HG03095 (cell line): ENCODE measurements around the gene CRACR2A.

Experiments
- ATAC-seq: cut with Tn5 transposase; IDR thresholded peaks from one replicate; pipeline ENCODE4 v1.9.1; 2021; ENCODE audit warnings: moderate library complexity; ENCODE audit not compliant: unreplicated experiment

Gene CRACR2A

DNA sequence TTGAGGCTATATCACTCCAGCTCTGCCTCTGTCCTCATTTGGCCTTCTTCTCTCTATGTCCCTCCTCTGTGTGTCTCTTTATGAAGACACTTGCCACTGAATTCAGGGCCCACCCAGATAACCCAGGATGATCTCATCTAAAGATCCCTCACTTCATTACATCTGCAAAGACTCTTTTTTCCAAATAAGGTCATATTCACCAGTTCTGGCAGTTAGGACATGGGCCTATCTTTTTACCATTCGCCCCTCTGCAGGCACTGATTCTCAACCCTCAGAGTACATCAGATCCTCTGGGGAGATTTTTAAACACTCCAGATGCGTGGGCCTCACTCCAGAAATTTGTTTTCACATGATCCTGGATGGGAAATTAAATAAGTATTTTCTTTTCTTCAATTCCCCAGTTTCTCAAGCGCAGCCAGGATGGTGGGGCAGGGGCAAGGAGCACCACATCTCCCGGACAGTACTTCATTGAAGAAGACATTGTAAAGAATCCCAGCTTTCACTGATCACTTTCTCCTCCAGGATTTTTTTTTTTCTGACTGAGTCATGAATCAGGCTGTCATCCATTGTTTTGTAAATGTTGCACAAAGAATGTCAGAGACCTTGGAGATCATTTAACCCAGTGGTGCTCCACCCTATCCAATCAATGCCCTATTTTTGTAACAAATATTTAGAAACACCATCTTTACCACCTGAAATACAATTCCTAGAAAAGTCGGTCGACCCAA, 27.4 kb downstream of the CRACR2A start:
- ATAC-seq = no peak

DNA sequence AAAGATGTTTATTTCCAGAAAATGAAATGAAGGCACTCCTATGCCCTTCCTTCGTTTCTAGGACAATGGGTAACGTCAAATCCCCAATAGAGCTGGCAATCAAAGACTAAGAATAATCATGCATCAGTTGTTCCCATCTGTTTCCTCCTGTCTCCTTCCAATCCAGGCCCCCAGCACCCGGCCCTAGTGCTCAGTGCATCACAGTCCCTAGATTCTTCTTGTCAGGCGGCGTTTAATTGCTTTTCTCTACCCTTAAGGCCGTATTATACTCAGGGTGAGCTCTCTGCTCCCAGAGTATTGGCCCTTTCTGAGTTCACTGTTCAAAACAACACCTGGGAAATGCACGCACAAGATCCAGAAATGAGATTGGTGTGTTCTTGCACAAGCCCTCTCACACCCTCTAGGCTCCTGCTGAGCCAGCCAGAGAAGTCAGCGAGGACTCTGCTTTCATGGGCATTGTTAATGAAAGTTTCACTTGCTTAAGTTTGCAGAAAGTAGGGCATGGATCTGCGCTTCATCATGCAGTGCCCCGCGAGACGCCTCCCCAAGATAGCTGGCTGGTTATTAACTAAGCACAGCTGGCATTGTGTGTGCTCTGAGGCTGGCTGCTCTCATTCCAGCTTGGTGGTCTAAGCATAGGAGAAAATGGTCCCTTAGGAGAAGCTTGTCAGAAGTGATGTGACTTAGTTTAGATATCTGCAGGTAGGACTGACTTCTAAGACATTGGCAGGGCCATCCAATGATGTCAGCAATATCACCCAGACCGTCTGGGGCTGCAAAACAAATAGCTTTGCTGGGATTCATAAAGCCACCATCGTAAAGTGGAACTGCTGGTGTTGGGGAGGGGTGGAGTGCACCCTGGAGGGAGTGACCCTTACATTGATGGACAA, 28.7 kb downstream of the CRACR2A start:
- no peak for ATAC-seq

GRCh38 chr12:3722368-3722767, 30.5 kb downstream of the CRACR2A start:
- no peak for ATAC-seq

DNA sequence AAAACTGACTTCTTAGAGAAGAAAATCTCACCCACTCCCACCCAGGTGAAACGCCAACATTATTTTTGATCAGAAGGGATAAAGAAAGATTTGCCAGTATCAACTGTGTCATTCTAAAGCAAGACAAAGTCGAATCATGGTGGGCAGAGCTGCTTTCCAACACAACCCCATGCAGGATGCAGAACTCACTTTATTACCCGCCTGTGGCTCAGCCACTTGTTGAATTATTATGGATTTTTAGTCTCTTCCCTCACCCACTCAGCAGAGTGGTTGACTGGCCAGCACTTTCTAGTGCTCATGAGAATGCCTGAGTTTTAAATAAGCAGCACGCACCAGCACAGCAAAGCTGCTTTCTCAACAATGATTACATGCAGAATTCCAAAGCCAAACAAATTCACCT, 32.1 kb downstream of the CRACR2A start:
- ATAC-seq = no peak

DNA sequence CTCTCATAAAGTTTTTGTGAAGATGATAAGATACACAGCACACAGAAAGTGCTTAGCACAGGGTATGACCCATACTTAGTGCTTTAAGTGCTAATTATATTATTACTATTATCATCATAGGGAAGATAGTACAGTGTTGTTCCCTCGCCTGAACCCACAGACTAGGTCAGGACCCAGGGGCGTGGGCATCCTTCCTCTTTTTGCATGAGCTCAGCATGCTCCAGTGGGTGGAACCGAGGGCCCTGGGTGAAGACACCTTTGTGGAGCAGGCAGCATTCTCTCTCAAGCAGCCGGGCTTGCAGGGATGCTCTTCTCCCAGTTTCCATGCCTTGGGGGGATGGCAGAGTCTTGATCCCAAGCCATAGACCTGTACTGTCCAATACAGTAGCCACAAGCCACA, 34.8 kb downstream of the CRACR2A start:
- no peak for ATAC-seq

DNA sequence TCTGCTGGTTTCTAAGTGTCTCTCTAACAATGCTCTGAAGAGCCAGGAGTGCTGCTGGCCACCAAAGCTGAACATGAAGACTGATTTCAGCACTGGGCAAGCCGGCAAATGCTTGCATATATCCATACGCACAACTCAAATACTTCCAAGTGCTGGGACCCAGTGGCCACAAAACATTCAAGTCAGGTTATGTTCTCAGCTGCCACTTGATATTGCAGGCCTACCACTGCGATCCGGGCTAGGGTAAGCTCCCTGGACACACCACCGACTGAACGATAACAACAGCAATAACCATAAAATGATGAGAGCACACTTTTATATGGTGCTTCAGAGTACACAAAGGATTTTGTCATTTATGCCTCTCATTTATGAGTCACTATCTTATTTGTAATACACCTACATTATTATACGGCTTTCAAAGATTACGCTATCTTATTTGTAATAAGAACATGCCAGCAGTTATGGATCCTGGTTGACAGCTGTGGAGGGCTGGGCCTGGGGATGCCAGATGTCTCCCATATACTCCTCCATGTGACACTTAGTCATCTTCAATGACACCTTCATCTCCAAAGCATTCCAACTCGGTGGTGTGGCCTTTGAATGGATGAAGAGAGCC, 35.5 kb downstream of the CRACR2A start:
- ATAC-seq = no peak

DNA sequence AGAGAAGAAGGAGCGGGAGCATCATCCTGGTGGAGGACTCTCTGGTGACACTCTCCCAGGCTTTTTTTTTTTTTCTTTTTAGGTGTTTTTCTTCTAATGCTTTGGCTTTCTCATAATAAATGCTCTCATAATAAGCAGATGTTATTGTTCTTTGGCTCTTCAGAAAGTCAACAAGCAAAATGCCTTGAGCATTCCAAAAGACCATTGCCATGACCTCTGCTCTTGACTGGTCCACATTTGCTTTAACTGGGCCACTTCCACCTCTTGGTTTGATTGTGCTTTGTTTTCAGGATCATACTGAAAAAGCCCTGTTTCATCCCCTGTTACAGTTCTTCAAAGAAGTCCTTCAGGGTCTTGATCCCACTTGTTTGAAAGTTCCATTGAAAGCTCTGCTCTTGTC, 36.9 kb downstream of the CRACR2A start:
- ATAC-seq = no peak

DNA sequence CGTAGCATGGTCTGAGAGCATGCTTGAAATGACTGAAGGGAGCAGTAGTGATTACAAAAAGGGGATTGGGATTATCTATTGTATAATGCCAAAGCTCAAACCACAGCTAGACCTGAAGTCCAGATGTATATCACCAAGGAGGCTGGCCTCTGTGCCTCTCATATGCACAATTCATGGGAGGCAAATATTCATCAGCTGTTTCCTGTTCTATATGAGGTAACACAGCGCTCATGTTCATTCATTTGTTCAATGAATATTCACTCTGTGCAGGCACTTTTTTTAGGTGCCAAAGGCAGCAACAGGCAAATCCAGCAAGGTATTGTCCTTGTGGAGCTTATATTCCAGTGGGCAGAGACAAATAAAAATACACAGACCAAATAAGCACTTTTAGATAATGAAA, 39.0 kb downstream of the CRACR2A start:
- no peak for ATAC-seq

GRCh38 chr12:3713483-3713882, 39.4 kb downstream of the CRACR2A start:
- no peak for ATAC-seq

- ATAC-seq = no peak
Measured at GRCh38 chr12:3712209-3712992, 40.5 kb downstream of the CRACR2A start.

DNA sequence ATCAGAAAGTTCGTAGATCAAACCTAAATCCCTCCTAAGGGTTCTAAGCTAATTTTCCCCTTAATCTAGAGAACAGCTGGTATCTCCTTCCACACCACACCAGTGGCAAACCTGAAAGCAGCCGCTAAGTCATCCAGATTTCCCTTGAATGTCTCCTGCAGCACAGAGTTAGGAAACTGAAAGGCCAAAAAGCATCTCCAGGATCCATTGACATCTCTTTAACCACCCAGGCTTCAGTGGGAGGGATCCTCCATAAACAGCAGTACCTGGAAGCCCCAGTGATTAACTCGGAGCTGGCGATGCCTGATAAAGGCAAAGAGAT, 47.6 kb downstream of the CRACR2A start:
- ATAC-seq = no peak

- ATAC-seq = no peak
Measured at GRCh38 chr12:3704512-3705353, 48.2 kb downstream of the CRACR2A start.

DNA sequence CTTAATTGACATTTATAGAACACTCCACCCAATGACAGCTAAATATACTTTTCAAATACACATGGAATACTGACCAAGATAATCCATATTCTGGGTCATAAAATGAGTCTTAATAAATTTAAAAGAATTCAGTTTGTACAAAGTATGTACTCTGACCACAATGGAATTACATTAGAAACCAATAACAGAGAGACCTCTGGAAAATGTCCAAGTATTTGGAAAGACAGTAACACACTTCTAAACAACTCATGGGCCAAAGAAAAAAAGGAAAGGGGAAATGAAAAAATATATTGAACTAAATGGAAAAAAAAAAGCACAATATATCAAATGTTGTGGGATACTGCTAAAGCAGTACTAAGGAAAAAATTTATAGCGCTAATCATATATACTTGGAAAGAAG, 52.0 kb downstream of the CRACR2A start:
- no peak for ATAC-seq

DNA sequence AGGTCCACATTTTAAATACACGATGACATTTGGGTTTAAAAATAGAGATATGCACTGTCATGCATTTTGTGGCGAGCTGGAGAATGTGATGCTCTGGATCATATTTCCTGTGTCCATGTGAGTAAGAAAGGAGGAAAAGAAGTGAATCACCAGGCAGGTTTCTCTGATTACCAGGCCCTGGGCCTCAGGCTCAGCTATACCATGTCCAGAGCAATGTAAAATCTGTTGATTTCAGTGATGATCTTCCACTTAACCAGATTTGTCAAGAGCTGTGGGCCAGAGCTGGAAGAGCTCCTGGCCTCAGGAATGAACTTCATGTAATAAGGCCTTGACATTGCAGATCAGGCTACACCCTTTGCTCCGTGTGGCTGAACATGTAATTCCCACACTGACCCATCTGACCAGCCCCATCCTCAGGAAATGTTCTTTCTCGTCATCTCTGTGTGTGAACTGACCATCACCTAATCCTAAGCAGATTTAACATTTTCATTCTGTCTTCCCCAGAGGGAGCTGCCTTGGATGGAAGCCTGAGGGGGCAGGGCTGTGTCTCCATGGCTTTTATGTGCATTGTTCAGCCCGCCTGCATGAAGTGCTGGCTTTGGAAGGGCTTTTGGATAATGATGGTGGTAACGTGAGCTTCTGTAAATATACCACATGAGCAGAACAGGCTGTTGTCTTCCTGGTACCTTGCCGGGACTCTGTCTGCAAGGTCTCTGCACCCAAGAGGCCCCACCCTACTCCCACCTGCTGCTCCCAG, 54.5 kb downstream of the CRACR2A start:
- ATAC-seq = no peak

DNA sequence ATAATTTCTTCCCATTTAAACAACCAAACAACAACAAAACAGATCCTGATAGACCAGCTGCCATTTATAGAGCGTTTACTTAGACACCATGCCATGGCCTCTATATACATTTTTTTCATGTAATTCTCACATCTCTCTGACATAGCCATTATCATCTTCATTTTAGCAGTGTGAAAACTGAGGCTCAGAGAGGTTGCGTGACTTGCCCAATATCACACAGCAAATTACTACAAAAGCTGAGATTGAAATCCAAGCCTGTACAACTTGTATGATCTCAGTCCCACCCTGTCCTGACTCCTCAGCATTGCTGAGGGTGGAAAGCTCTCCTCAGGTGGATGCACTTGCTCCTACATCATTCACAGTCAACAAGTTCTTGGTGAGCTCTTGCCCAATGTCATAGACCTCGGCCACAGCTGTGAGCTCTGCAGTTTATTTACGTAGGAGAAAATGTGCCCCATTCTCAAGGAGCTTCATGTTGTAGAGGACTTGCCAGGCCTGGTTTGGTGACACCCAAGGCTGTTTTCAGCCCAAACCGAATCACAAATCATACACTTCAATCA, 55.5 kb downstream of the CRACR2A start:
- no peak for ATAC-seq

DNA sequence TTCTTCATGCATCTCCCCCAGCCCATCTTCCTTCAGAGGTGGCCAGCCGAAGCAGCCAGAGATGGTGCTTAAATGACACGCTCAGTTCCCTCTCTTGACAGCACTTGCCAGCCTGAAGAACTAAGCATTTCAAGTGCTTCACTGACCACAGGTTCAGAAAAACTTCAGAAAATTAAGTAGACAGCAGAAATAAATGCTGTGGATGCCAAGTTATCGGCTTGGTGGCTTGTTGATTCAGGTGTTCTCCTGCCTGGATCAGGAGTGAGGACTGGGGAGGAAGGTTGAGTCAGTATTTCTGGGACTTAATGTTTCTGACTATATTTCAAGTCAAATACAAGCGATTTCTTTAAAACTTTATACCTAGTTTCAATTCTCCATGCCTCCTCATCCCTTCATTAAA, 58.2 kb downstream of the CRACR2A start:
- ATAC-seq = no peak

GRCh38 chr12:3692616-3693365, 60.1 kb downstream of the CRACR2A start:
- ATAC-seq = no peak

DNA sequence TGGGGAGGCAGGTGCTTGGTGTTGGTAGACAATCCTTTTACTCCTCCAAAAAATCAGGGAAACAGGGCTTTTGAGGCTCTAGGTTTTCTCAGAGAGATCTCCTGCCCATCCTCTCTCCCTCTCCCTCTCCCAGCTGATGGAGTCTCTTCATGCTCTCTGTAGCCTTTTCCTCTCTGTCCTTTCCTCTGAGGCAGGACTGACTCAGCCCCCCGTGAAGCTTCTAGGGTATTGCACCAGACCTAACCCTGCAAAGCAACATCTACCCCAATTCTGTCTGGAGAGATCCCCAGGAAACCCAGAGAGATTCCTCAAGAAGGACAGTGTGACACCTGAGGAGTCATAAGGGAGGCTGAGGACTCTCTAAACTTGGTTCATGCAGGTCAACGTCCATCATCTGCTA, 66.4 kb downstream of the CRACR2A start:
- no peak for ATAC-seq

DNA sequence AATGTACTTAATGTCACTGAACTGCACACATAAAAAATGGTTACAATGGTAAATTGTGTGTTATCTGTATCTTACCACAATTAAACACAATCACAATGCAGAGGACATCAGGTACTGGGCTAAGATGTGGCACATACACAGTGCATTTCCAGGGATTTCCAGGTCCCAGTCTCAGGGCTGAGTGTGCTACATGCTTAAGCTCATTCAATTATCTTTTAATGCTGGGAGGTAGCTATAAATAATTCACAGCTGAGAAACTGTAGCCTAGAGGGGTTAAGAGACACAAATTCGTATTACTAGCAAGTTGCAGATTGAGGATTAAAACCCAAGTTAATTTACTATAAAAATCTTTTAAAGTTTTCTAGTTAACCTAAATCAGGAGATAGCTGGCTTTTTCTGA, 67.1 kb downstream of the CRACR2A start:
- ATAC-seq = no peak
